H1 (cell line): ENCODE results near the gene DYNLRB1.

ENCODE experiments used
- CTCF ChIP-seq, 3 experiments: IDR thresholded peaks; 1 replicate in 2 of 3; 2 replicates in 1 of 3; pipeline versions ENCODE4 v1.5.1 to v1.6.1; 2011; ENCODE audit warnings: low read length in 3 of 3, mild to moderate bottlenecking in 3 of 3, inconsistent platforms in 2 of 3, low read depth in 1 of 3, moderate library complexity in 1 of 3; ENCODE audit not compliant: insufficient read depth in 1 of 3; ENCODE audit errors: control extremely low read depth in 1 of 3
- EP300 ChIP-seq, 2 experiments: IDR thresholded peaks; 1 replicate in 1 of 2; 2 replicates in 1 of 2; pipeline ENCODE4 v1.6.1; 2011 to 2012; ENCODE audit warnings: low read depth in 2 of 2, low read length in 2 of 2, mild to moderate bottlenecking in 2 of 2, borderline replicate concordance in 1 of 2, inconsistent platforms in 1 of 2, moderate library complexity in 1 of 2
- EZH2 ChIP-seq: fragments of 200-600 bp; sonication (generic); IDR thresholded peaks from 2 replicates; pipeline ENCODE4 v1.7.1; 2012; ENCODE audit warnings: low read depth, mild to moderate bottlenecking, moderate library complexity, low read length, inconsistent platforms; ENCODE audit not compliant: severe bottlenecking
- GABPA ChIP-seq: IDR thresholded peaks from 2 replicates; pipeline ENCODE4 v1.6.1; 2011; ENCODE audit warnings: mild to moderate bottlenecking, low read length, moderate library complexity, borderline replicate concordance; ENCODE audit not compliant: insufficient read depth
- KDM1A ChIP-seq: fragments of 200-600, 300-600 bp; sonication (generic); IDR thresholded peaks from 2 replicates; pipeline ENCODE4 v1.7.1; 2016; ENCODE audit warnings: mild to moderate bottlenecking, low read length, borderline replicate concordance
- KDM5A ChIP-seq: fragments of 200-600 bp; IDR thresholded peaks from 2 replicates; pipeline ENCODE4 v1.7.1; 2012; ENCODE audit warnings: mild to moderate bottlenecking, low read length, inconsistent platforms, mixed read lengths
- MAX ChIP-seq: IDR thresholded peaks from 2 replicates; pipeline ENCODE4 v1.6.1; 2012; ENCODE audit warnings: inconsistent platforms
- NANOG ChIP-seq: IDR thresholded peaks from 2 replicates; pipeline ENCODE4 v1.6.1; 2011; ENCODE audit warnings: low read length, low read depth, mild to moderate bottlenecking, inconsistent platforms; ENCODE audit not compliant: insufficient read depth, poor library complexity, severe bottlenecking
- POLR2A ChIP-seq, 2 experiments: IDR thresholded peaks; 1 replicate in 1 of 2; 2 replicates in 1 of 2; pipeline ENCODE4 v1.6.1; 2011; ENCODE audit warnings: low read depth in 2 of 2, low read length in 2 of 2, mild to moderate bottlenecking in 2 of 2; ENCODE audit errors: control extremely low read depth in 1 of 2
- RAD21 ChIP-seq, 2 experiments: IDR thresholded peaks in 1 of 2; conservative IDR thresholded peaks in 1 of 2; 2 replicates each; pipeline ENCODE4 v1.6.1; 2011; ENCODE audit warnings: low read depth in 2 of 2, low read length in 2 of 2, improper control_type of control experiment in 1 of 2, inconsistent platforms in 1 of 2, mild to moderate bottlenecking in 1 of 2, moderate library complexity in 1 of 2
- RXRA ChIP-seq: IDR thresholded peaks from 2 replicates; pipeline ENCODE4 v1.6.1; 2011; ENCODE audit warnings: low read depth, mild to moderate bottlenecking, low read length, moderate library complexity; ENCODE audit not compliant: insufficient read depth
- SP1 ChIP-seq: IDR thresholded peaks from 2 replicates; pipeline ENCODE4 v1.6.1; 2011; ENCODE audit warnings: low read depth, low read length
- ZNF274 ChIP-seq: IDR thresholded peaks from 2 replicates; pipeline ENCODE4 v1.7.0; 2012; ENCODE audit warnings: low read length, borderline replicate concordance; ENCODE audit errors: extremely low read depth

GRCh38 chr20:34529742-34530141, 13.5 kb downstream of the DYNLRB1 start:
- TF ChIP-seq CTCF (IDR thresholded peaks at IDR 0.05; ENCODE audit: control extremely low read depth in 1 of 3, insufficient read depth in 1 of 3, low read depth in 1 of 3, low read length in 3 of 3), result no peak
- no peak for TF ChIP-seq RXRA
- TF ChIP-seq ZNF274, result no peak
- no peak for TF ChIP-seq EP300 (IDR thresholded peaks at IDR 0.05; ENCODE audit: borderline replicate concordance in 1 of 2, low read depth in 2 of 2, low read length in 2 of 2)
- no peak for TF ChIP-seq RAD21 (IDR thresholded peaks at IDR 0.05 in 1 of 2, conservative IDR thresholded peaks at IDR 0.05 in 1 of 2; ENCODE audit: low read depth in 2 of 2, low read length in 2 of 2)
- no peak for TF ChIP-seq MAX
- TF ChIP-seq NANOG, result no peak
- TF ChIP-seq KDM5A, result no peak
- TF ChIP-seq POLR2A (IDR thresholded peaks at IDR 0.05; ENCODE audit: control extremely low read depth in 1 of 2, low read depth in 2 of 2, low read length in 2 of 2), result no peak
- no peak for TF ChIP-seq EZH2
- no peak for TF ChIP-seq GABPA
- TF ChIP-seq KDM1A, result no peak
- no peak for TF ChIP-seq SP1
